Stimulated activated CD8-positive, alpha-beta memory T cell treated with anti-CD3 and anti-CD28 coated beads, Interleukin-15, amount 100 ng/mL, for 1 hour (primary cell): ENCODE results near the gene ZNF800.

Source experiments
- DNase-seq: peaks from one replicate; pipeline ENCODE4 v3.0.0-alpha.2; 2020; ENCODE audit warnings: low read depth

ZNF800 gene

DNA sequence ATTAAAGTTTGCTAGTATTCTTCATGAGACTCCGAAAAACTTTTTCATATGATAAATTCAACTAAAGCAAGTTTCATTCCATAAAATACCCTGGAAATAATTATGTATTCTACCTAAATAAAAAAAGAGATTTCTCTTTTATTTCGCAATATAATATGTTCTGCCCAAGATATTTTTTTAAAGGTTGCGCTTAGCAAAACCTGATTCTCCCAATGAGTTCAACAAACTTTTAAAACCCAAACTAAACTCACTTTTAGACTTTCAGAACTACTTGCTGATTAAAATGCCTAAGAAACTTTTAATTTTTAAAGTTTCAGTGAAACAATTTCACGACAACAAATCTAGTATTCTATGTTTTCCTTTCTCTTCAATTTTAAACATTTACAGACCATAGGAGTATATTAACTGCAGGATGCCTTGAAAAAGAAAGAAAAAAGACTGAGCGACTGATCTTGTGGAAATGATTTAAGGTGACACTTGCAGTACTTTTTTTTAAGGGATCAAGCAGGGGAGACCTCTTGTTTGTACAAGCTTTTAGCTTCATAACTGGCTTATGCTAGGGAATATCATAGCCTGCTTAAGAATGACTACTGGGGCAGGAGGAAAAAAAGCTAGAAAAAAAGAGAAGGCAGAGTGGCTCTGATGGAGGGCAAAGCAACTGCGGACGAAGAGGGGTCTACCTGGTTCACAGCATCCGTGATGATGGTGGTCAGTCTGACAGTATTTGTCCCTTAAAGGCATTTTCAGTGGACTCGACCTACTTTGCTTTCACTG lies 1.5 kb downstream of the ZNF800 start:
- no peak for DNase-seq

DNA sequence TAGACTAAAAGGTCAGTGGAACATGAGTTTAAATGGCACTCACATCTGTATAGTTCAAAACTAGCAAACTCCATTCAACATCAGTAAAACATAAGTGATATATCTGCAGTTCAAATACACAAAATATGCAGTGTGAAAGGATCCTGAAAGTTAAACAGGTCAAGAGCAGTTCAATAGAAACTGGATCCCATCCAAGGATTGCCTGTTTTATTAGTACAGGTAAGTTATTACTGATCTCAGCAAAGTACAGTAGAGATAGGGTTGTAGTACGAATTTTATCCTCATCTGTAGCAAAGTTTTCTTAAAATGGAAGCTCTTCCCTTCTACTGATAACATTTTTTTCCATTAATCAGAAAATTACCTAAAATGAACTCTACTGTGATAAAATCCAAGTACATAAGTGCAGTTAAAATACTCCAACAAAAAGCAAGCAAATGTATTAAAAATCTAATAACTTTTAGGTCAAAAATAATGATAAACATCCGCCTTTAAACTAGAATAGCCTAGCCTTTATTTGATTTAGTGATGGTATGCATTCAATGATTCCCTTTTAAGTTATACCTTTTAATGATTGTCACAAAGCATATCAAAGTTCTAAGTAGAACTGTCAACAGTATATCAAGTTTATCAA lies 2.2 kb downstream of the ZNF800 start:
- no peak for DNase-seq

DNA sequence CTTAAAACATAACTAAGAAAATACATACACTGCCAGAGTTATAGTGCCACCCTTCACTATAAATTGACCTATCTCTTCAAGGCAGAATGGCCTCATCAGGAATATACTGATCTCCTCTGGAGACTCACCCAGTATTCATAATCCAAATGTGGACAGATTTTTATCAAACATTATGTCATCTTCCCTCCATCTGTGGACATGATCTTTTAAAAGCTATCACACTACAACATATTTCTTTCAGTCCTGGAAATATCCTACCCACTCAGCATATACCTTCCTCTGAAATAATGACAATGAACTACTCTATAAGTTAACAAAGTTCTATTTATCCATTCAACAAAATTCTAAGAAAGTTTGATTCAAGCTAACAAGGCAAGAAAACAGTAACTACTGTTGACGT lies 3.2 kb downstream of the ZNF800 start:
- DNase-seq = no peak

DNA sequence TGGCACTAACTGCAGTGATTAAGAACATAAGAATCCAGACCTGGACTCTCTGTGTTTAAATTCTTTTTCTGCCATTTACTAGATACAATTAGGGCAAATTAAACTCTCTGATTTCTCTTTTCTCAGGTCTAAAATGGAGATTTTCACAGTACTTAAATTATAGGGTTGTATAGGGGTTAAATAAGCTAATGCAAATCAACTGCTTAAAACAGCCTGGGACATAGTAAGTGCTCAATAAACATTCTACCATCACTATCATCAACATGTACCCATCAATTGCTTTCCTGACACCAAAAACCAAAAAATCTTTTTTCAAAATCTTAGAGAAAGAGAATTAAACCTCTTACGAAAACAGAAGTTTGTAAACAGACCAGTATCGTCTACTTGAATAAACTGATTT lies 4.5 kb downstream of the ZNF800 start:
- DNase-seq = no peak

DNA sequence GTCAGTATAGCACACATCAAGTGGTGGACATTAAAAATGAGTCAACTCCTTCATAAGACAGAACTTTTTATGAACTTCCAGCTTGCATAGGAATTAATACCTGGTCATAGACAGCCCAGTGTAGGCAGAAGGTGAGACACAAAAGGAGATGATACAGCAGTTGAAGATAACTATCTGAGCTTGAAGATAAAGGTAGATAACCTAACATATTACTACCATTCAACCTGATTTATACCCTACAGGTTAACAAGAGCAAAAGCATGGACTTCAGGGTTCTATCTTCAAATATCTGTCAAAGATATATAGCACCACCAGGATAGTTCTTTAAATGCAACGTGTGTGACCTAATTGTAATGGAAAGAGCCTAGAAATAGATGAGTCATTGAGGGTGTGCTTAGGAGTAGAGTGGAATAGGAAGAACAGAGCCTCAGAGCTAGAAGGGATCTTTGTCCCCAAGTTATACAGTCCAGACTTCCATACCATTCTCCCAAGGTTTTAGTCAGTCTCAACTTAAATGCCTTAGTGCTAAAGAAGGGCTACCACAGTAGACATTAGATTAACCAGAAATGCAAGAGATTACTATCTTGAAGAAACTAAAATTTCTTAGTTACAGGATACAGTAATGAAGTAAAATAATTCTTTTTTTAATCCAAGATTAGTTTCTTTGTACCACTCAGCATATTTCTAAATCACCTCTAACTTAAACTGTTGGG lies 9.2 kb downstream of the ZNF800 start:
- DNase-seq = no peak

DNA sequence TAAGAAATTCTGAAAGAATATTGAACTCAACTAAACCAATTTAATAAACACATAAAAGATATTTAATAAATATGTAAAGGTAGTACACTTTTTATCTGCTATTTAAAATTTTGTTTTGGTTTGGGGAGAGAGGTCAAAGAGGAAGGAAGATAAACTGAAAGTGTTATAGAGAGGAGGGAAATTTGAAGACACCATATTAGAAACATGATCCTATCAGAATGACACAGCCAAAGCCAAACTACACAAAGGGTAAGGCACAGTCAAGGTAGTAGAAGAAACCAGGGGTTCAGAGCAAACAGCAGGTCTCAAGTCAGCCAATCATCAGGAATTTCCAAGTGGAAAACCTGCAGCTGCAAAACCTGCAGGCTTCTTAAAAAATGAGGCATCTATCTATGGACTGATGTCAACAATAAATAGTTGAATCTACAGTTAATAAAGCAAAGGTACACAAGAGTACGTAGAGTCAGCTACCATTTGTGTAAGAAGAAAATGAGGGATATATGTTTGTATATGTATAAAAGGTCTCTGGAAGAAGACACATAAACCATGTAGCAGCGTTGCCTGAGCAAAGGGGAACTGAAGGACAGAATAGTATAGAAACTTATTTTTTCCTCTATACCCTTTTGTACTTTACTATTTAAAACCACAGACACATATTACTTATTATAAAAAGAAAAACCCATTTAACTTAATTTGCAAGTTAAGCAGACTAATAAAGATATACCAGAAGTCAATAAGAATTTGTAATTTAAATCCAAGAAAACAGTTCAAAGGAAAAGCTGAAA lies 10.0 kb downstream of the ZNF800 start:
- DNase-seq = no peak

DNA sequence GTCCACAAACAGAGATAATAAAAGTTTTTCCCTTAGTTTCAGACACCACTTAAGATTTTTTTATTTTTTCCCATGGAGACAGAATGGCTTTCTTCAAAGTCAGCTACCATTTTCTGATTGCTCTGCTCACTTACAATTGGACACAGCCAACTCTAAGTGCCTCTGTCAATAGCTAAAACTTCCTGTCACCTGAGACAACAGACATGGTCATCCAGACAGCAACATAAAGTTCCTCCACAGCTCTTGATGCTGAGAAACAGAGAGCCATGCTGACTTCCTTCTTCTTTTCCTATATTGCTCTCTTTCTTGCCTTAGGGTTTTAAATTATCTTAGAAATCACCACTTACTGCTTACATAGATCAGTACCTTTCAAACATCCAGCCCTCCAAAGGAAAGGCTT lies 12.0 kb downstream of the ZNF800 start:
- no peak for DNase-seq

DNA sequence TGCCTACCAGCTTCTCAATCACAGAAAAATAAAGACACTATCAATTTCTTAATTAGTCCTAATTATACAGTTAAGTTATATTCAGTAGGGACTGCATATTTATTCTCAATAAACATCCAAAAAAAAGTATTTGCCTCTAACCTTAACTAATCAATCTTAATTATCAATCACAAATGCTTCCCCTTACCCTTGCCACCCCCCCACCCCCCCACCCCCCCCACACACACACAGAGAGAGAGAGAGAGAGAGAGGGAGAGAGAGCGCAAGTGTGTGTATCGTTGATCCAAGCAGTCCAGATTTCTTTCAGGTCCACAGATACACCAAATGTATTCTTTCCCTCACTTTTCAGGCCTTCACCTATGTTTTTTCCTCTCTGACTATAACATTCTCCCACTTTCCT lies 12.9 kb downstream of the ZNF800 start:
- DNase-seq = no peak

DNA sequence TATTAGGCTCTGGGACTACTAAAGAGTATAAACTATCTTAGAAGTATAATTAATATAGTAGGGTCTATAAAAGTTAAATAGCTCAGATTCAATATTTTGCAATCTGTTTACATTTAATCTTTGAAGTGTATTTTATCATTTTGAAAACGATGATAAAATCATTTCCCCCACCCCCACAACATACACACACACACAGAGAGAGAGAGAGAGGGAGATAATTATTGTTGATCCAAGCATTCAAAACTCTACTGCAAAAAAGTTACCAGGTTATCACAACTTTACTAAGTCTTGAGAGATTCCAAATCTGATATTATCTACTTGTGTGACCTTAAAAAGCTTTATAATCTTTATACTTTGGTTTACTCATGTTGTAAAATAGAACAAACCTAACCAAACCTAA lies 14.0 kb downstream of the ZNF800 start:
- no peak for DNase-seq

DNA sequence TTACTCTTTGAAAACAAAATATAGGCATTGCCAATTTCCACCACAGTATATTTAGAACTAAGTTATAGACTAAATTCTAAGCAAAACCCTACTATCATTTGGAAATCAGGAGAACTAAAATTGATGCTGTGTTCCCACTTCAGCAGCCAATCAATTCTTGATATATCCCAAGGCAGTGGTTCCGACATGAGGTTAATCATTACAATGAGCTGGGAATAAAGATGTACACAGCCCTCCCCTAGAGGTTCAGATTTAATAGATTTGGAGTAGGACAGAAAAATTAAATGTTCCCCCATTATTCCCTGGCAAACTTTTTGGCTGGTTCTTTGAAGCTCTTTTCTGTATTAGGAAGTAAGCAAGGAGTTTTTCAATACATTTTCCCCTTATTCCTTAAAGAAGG lies 15.1 kb downstream of the ZNF800 start:
- no peak for DNase-seq

DNA sequence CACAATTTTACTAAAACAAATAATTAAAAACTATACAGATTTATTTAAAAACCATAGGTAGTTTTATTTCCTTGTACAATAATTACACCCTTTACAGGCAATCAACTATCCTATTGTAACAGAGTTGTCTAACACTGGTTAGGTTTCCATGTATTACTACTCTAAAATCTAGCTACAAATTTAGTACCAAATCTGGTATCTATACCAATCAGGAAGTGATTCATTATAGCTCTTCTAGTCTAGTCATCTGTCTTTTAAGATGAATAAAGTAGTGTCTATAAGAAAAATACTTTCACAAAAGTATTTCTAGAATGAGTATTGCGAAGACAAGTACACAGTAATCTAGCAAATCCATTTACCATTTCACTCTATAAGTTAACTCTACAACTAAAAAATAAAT lies 16.9 kb downstream of the ZNF800 start:
- DNase-seq = no peak

DNA sequence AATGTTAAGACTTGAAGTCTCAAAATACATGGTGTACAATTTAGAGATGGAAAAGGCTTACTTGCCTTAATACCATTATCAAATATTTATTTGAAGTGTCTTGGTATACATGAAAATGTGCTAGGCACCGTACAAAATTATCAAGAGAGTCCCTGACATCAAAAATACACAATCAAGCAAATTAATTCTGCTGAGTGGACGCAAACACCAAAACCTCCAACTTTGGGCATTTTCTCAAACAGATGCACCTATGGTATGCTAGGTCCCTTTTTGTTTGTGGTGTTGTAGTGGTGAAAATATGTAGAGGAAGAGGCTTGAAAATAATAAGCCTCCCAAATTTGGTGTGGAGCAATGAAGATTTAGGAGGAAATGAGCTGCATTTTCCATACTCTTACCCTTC lies 24.8 kb downstream of the ZNF800 start:
- DNase-seq = no peak

DNA sequence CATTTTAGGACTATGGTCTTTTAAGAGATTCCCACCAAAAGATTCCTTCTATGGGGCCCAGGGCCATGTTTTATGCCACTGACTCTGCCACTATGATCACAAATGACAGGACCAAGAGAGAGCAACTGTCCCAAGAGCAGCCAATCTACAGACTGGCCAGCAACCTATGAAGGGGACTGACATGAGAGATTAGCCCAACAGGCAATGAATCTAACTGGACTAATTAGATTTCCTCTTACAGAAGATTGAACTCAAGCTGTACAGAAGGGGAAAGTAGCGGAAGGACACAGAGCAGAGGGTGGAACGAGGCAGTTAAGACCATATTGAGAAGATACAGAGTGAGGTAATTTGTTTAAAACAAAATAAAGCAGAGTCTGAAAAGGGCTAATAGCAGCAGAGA lies 25.8 kb downstream of the ZNF800 start:
- no peak for DNase-seq

DNA sequence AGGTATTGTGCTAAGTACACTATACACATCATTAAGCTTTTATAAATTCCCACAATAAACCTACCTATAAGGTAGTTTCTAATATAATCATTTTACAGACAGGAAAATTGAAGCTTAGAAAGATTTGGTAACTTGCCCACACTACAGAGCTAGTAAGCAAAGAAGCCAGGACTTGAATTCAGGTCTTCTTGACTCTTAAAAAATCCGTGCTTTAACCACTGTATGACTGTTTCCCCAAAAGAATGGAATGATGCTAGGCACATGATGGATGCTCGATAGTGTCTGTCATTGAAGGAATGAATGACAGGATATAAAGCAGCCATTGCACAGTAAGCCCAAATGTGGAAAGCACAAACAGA lies 26.6 kb downstream of the ZNF800 start:
- no peak for DNase-seq

DNA sequence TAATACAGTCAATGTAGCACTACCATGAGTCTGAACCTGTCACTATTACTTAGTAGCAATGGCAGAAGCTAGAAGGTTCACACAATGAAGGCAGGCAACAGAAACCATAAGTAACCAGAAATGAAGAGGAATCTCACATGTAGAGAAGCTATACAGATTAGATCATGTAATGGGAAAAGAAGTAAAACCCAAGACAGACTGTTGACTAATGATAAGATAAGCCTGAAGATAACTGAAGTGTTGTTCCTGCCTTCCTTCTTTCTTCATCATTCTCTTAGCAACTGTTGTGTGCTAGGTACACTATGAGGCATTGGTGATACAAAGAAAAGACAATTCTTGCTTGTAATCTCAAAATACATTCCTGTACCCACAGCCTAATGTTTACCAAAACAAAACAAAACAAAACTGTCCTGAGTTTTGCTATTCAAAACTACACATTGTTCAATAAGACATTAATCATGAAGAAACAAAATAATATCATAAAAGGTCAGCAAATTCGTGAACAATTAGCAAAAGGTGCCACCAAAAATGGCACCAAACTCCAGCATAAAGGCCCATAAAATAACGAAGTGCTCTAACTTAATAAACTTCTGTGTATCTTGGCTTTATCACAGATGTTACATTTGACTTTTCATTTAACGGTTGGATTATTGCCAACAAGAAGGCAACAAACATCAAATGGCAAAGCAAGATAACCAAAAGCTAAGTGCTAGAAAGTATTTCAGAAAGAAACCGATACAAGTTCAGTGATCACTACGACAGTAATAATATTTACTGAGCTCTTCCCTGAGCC lies 27.1 kb downstream of the ZNF800 start:
- DNase-seq = no peak

DNA sequence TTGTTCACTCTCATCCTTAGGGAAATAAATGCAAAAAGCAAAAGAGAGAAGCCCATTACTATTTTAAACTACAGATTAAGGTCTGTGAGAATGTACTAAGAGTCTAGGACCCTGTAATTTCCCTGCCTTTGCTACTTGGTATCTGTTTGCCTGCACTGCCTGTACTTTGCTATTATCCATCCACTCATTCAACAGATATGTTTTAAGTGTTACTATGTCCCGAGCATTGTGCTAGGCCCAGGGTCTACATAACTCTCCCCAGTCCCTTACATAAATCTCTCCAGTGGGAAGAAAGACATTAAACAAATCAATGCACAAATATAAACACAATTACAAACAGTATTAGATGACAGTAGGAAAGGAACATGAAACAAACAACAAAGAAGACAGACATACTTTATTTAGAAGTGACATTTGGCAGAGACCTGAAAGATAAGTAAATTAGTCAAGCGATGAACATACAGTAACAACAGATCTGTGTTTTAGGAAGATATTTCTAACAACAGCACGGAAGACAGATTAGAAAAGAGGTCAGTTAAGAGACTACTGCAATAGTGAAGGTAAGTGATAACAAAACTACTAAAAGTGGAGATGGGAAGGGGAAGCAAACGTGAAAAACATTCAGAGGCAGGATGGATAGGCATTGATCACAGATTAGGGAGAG lies 30.0 kb downstream of the ZNF800 start:
- DNase-seq = no peak

DNA sequence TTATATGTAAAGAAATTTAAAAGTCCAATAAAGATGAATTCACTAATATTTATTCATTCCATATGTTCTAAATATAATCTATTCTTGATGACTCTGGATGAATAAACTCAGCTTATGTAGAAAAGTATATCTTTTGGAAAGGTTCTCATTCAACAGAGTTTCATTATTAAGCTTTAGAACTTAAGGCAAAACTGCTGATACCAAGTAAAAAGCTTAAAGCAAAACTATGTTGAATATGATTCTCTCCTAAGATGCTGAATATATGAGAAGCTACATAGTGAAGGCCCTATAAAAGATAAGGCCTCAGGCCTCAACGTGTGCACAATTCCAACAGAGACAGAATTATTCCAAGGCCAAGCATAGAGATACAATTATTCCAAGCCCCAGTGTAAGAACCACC lies 30.8 kb downstream of the ZNF800 start:
- no peak for DNase-seq

DNA sequence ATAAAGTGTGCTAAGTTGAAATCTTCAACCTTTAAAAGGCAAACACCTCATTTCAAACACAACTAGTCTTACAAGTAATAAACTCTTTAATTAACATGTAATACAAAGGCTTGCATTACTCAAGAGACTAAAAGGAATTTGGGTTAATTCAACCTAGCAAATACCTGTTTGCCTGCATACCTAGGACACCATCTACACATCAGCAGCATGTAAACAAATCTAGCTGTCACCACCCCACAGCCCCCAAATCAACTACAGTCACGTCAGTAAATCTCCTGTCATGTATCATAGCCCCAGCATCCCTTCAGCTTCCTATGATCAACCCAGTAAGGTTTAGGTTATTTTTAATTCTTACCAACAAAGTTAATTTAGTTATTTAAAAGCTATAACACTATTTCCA lies 33.5 kb downstream of the ZNF800 start:
- no peak for DNase-seq

DNA sequence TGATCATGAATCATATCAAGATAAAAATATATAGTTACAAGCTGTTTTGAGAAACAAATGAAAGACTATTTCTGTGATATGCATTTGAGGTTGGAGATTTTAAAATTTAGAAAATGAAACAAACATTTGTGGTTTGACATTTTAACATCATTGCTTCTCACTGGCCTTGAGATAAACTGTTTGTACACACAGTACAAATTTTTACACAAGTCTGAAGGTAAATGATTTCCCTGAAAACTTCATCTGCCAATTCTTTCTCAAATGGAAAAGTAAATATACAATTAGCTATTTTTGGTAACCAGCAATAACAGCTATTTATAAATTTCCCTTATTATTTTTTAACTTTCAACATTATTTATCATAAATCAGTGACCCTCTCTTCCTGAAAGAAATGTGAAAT lies 38.6 kb downstream of the ZNF800 start:
- DNase-seq = no peak

DNA sequence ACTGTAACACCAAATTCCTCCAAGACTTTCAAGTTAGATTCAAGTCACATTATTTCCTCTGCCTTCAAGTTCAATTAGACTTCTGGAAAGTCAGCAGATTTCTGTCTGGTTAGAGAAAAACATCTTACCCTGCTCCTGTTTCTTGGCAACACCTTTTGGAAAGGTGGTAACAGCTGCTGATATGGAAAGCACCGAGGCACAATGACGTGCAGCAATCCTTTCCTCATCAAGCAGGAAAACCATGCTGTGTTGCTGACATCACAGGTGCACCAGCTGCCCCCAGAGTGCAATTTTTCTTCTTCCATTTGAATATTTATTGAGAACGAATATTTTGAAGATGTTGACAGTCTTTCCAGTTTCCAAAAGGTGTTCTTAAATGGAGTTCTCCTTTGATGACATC lies 41.9 kb downstream of the ZNF800 start:
- no peak for DNase-seq

DNA sequence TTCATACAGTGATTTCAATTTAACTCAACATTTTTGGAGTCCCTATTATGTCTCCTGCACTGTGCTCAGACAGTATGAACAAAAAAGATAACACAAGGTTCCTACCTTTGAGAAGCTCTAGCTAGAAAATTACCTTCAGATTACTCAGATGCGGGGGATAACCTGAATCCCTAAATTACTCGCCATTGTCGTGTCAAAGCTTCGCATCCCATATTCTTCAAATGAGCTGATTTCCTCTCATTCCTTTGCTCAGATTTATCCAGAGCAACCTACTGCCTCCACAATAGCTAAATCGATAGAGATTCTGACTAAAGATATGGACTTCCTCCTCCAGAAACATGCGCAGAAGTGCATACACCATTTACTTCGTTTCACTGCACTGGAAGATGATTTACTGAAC lies 42.6 kb downstream of the ZNF800 start:
- no peak for DNase-seq
